ENCODE measurements around the gene SH2D3C. TPM values are rescaled to one million over a fixed set of nuclear protein-coding genes. Genes with fewer than 3 reads are reported as not detected.
"Not testable (repeated sequence)": the region's sequence is repeated elsewhere in the genome, so short reads cannot be mapped to it uniquely, and the experiment has no call there.

The SH2D3C gene
- total RNA-seq, 2 donors from 2014 or later = 39.3 to 39.5 TPM

GRCh38 chr9:127792417-127793031 lies 14.1 kb upstream of the SH2D3C start:
- peak overlapping the region in 1 of 2 donors; percentile 67 for H3K27ac Mint-ChIP-seq
- ATAC-seq = no peak
- H3K36me3 Mint-ChIP-seq = peaks cover 20 to 22% of the 10 kb centered on the region in 2 donors
- no peaks in the 10 kb centered on the region for H3K9me3 Mint-ChIP-seq
- no peak for DNase-seq (ENCODE audit: low spot score in 2 of 2)

- Mint-ChIP-seq H3K36me3 (peaks cover 31 to 34% of the 10 kb centered on the region in 2 donors), H3K27ac (peak overlapping the region in 1 of 2 donors; percentile 40), H3K9me3 (no peaks in the 10 kb centered on the region)
- DNase-seq (ENCODE audit: low spot score in 2 of 2) (no peak), ATAC-seq (no peak)
Measured at GRCh38 chr9:127791085-127791484, 12.6 kb upstream of the SH2D3C start.

DNA sequence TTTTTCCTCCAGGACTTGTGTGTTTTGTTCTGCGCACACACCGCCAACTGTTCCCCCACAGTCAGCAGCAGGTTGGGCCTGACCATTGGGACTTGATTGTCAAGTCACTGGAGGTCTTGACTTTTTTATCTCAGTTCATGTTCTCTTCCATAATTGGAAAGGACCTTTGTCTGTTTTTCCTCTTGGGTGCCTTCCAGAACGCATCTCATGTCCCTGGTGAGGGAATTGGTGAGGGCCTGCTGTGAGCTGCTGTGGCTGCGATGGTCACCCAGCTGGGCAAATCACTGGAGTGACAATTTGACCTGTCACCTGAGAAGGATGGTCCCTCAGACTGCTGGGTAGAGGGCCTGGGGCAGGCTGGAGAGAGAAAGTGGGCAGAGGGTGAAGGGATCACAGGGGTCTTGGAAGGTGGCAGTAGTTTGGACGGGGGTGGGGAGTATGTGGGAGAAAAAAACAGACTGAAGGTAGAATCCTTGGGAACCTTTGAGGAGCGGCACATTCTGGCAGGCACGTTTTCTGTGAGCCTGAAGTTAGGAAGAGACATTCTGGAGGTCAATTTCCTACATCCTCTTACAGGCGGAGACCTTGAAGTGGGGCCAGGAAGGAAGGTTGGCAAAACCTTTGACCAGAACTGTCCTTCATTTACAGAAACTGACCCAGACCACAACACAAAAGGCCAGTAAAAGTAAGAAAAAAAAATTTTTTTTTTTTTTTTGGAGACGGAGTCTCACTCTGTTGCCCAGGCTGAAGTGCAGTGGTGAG lies 11.8 kb upstream of the SH2D3C start:
- Mint-ChIP-seq H3K9me3 (no peaks in the 10 kb centered on the region), H3K27ac (peak overlapping the region; percentile 44 to 83), H3K36me3 (peaks cover 31 to 34% of the 10 kb centered on the region in 2 donors)
- no peak for DNase-seq (ENCODE audit: low spot score in 2 of 2)
- no peak for ATAC-seq

DNA sequence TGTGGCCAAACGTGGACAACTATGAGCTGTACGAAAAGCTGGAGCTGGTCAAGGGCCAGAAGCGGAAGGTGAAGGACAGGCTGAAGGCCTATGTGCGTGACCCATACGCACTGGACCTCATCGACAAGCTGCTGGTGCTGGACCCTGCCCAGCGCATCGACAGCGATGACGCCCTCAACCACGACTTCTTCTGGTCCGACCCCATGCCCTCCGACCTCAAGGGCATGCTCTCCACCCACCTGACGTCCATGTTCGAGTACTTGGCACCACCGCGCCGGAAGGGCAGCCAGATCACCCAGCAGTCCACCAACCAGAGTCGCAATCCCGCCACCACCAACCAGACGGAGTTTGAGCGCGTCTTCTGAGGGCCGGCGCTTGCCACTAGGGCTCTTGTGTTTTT lies 10.7 kb upstream of the SH2D3C start:
- DNase-seq (ENCODE audit: low spot score in 2 of 2) (no peak), ATAC-seq (no peak)
- Mint-ChIP-seq H3K9me3 (no peaks in the 10 kb centered on the region), H3K36me3 (peaks cover 31 to 34% of the 10 kb centered on the region in 2 donors), H3K27ac (peak overlapping the region; percentile 82 to 90)

- peaks cover 31 to 34% of the 10 kb centered on the region in 2 donors for H3K36me3 Mint-ChIP-seq
- peak; percentile 22 to 39 for ATAC-seq
- H3K9me3 Mint-ChIP-seq = no peaks in the 10 kb centered on the region
- peak overlapping the region; percentile 82 to 93 for H3K27ac Mint-ChIP-seq
- DNase-seq (ENCODE audit: low spot score in 2 of 2) = peak in 1 of 2 donors; percentile 58
Measured at GRCh38 chr9:127788337-127789011, 10.0 kb upstream of the SH2D3C start.

DNA sequence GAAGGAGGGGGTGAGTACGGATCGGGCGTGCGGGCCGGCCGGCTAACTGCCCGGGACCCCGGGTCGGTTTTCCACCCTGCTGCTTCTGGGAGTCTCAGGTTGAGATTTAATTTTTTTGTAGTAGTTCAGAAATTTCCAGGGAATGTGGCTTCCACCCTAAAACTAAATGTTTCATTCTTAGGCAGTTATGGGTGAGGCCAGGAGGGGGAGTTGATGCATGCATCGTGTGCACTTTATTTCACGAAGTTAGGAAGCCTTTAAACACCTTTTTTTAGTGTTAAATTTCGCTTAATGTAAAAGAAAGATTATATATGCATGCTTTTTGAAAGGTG lies 8.3 kb upstream of the SH2D3C start:
- ATAC-seq (no peak), DNase-seq (ENCODE audit: low spot score in 2 of 2) (no peak)
- Mint-ChIP-seq H3K27ac (peak overlapping the region; percentile 82 to 97), H3K9me3 (no peaks in the 10 kb centered on the region), H3K36me3 (peaks cover 31 to 34% of the 10 kb centered on the region in 2 donors)

- DNase-seq (ENCODE audit: low spot score in 2 of 2) = peak; percentile 95 to 97
- Mint-ChIP-seq H3K36me3 (peaks cover 31 to 34% of the 10 kb centered on the region in 2 donors), H3K9me3 (no peaks in the 10 kb centered on the region), H3K27ac (peak within 1 kb of the TSS; percentile 82 to 97)
- ATAC-seq = peak; percentile 73 to 80
Measured at GRCh38 chr9:127785933-127786772, 7.7 kb upstream of the SH2D3C start, which contains the start of gene CDK9. Gene CDK9, plus strand, starts transcription at chr9:127786034. Its CDS starts 115 bp downstream, at chr9:127786149.

- peak overlapping the region; percentile 82 to 94 for H3K27ac Mint-ChIP-seq
- peak; percentile 91 to 92 for DNase-seq (ENCODE audit: low spot score in 2 of 2)
Measured at GRCh38 chr9:127785023-127785932, 6.8 kb upstream of the SH2D3C start.

DNA sequence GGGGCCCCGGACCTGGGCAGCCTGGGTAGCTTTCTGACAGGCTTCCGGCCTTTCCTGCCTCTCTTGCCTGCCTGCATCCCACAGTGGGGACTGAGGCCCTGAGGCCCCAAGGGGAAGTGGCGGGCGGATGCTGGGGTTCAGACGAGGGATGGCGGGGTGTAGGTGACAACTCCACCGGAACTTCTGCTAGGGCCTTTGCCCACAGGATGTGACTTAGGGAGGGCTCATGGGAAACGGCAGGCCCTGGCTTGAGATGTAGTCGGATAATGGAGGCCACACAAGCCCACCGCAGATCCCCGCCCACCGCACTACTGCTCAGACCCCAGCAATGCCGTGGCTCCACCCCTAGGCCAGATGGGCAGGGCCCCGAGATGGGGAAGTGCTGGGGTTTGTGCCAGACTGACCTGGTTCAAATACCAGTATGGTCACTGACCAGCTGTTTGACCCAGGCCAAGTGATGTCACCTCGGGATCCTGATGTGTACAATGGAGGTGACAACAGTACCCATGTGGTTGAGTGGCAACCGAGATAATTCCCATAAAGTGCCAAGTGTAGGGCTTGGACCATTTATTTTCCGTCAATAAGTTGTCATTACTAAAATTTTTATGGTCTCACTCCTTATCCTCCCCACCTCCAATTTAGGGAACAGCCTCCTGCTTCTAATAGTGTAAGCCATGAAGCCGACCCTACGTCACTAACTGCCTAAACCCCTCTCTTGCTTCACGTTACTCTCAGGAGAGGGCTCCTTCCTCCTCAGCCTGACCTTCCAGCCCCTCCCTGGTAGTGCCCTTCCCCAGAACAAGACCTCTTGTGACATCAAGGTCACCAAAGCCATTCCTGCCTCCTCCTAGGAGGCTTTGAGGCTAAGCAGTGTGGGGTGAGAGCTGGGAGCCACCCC lies 4.9 kb upstream of the SH2D3C start:
- peak overlapping the region; percentile 82 to 97 for H3K27ac Mint-ChIP-seq
- DNase-seq (ENCODE audit: low spot score in 2 of 2) = peak; percentile 66 to 87
- no peaks in the 10 kb centered on the region for H3K9me3 Mint-ChIP-seq
- H3K36me3 Mint-ChIP-seq = peaks cover 17 to 19% of the 10 kb centered on the region in 2 donors
- ATAC-seq = peak; percentile 5 to 32

More at GRCh38 chr9:127785023-127785932, 6.8 kb upstream of the SH2D3C start:
- H3K36me3 Mint-ChIP-seq = peaks cover 29 to 33% of the 10 kb centered on the region in 2 donors
- H3K9me3 Mint-ChIP-seq = no peaks in the 10 kb centered on the region
- peak; percentile 40 to 58 for ATAC-seq

GRCh38 chr9:127781806-127782205 lies 3.3 kb upstream of the SH2D3C start:
- peaks cover 15 to 22% of the 10 kb centered on the region in 2 donors for H3K36me3 Mint-ChIP-seq
- DNase-seq (ENCODE audit: low spot score in 2 of 2) (no peak), ATAC-seq (no peak)
- H3K27ac Mint-ChIP-seq = peak overlapping the region in 1 of 2 donors; percentile 82
- H3K9me3 Mint-ChIP-seq = no peaks in the 10 kb centered on the region

- not testable (repeated sequence) for ATAC-seq; H3K9me3 Mint-ChIP-seq; H3K27ac Mint-ChIP-seq; DNase-seq (ENCODE audit: low spot score in 2 of 2)
- H3K36me3 Mint-ChIP-seq = peaks cover 15 to 22% of the 10 kb centered on the region in 2 donors
Measured at GRCh38 chr9:127780909-127781308, 2.4 kb upstream of the SH2D3C start.

- DNase-seq (ENCODE audit: low spot score in 2 of 2) (no peak), ATAC-seq (no peak)
- Mint-ChIP-seq H3K36me3 (peaks cover 15 to 22% of the 10 kb centered on the region in 2 donors), H3K9me3 (no peaks in the 10 kb centered on the region), H3K27ac (peak overlapping the region in 1 of 2 donors; percentile 98)
Measured at GRCh38 chr9:127780126-127780885, 1.8 kb upstream of the SH2D3C start.

DNA sequence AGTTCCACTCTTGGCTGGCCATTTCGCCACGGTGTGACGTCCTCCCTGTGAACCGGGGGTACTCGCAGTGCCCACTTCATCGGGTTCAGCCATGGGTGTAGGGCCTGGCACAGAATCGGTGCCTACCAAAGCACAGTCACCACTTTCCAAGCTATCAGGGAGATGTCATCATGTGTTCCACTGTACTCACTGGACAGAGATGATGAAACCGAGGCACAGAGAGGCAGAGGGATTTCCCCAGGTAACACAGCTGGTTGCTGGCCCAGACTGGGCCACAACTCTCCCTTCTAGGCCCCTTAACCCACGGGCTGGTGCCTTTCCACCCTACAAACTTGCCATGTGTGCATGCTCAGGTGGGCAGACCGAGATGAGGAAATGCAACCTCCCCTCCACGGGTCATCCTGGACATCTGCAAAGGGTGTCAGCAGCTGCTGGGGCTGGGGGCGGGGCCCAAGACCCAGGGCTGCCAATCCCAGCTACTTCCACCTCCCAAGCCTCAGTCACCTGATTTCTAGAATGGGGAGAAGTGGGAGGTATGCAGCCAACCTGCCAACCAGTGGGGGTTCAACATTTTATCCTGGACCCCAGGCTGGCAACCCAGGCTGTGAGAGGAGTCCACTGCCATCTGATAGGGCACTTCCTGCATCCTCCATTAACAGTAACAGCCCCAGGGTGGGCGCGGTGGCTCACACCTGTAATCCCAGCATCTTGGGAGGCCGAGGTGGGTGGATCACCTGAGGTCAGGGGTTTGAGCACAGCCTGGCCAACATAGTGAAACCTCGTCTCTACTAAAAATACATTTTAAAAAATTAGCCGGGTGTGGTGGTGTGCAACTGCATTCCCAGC lies 893 bp upstream of the SH2D3C start:
- ATAC-seq = peak; percentile 78 to 80
- peak; percentile 55 to 86 for DNase-seq (ENCODE audit: low spot score in 2 of 2)
- H3K27ac Mint-ChIP-seq = peak overlapping the region; percentile 93 to 98
- H3K36me3 Mint-ChIP-seq = peaks cover 19 to 22% of the 10 kb centered on the region in 2 donors
- H3K9me3 Mint-ChIP-seq = no peaks in the 10 kb centered on the region

Measured in activated naive CD4-positive, alpha-beta T cell treated with anti-CD3 and anti-CD28 coated beads, Interleukin-2, amount 50 U/mL, for 72 hours (primary cell).